GM13977 (cell line): Measurements from ENCODE around the gene SLC7A6.

Experiments
- DNase-seq: peaks from one replicate; pipeline ENCODE4 v3.0.0; 2012; ENCODE audit warnings: low spot score
- CTCF ChIP-seq: IDR thresholded peaks from 2 replicates; pipeline ENCODE4 v1.5.1; 2012; ENCODE audit warnings: mild to moderate bottlenecking, control low read depth; ENCODE audit not compliant: insufficient read depth; ENCODE audit errors: extremely low read depth, missing control alignments
- in situ Hi-C: fragments of 300-500 bp; cut with MboI; formaldehyde crosslinking; loops from one replicate; pipeline ENCODE4 v1.12.0; 2022; ENCODE audit warnings: low sequenced_read_pairs, low pct_unique_long_range_greater_than_20kb, mixed read lengths, inconsistent platforms; ENCODE audit not compliant: unreplicated experiment

SLC7A6 gene

GRCh38 chr16:68234188-68235107, 29.9 kb upstream of the SLC7A6 start:
- no peak for TF ChIP-seq CTCF
- in situ Hi-C loops, result no loop called here
- DNase-seq, result no peak

GRCh38 chr16:68235108-68235886, 29.0 kb upstream of the SLC7A6 start:
- in situ Hi-C loops, result no loop called here
- no peak for TF ChIP-seq CTCF
- DNase-seq, result no peak

- in situ Hi-C loops, result no loop called here
- DNase-seq, result no peak
- no peak for TF ChIP-seq CTCF
Measured at GRCh38 chr16:68235887-68236136, 28.5 kb upstream of the SLC7A6 start, which contains the start of gene ESRP2. Gene ESRP2, minus strand, starts transcription at chr16:68236127. Its CDS starts 82 bp downstream, at chr16:68236045.

- in situ Hi-C loops, result no loop called here
- DNase-seq, result peak; percentile 64
- TF ChIP-seq CTCF, result no peak
Measured at GRCh38 chr16:68236137-68236825, 28.0 kb upstream of the SLC7A6 start.

- in situ Hi-C loops, result no loop called here
- DNase-seq, result peak; percentile 49
- TF ChIP-seq CTCF, result no peak
Measured at GRCh38 chr16:68236826-68237242, 27.5 kb upstream of the SLC7A6 start.

GRCh38 chr16:68237243-68238028, 26.9 kb upstream of the SLC7A6 start:
- TF ChIP-seq CTCF, result no peak
- in situ Hi-C loops, result no loop called here
- DNase-seq, result peak; percentile 97
